ENCODE measurements around the gene DLG5.

DLG5 gene

DNA sequence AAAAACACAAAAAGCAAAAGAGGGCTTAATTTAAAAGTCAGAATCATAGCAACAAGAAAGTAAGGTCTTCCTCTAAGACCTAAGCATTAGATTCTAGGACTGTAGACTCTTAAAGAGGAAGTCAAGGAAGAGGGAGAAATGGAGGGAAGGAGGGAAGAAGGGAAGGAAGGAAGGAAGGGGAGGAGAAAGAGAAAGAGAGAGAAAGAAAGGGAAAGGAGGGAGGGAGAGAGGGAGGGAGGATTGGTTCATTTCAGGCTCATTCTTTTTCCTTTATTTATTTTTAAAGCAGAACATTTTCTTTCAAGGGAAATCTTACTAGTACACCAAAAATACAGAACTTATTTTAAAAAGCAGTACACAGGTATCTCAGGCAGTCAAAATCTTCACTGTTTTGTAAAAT, 81.1 kb downstream of the DLG5 start:
- no peaks in the 10 kb centered on the region for H3K4me1 Mint-ChIP-seq (ENCODE audit: low read depth)
- H3K4me3 Mint-ChIP-seq = no peak overlapping the region
- H3K27me3 Mint-ChIP-seq = no peaks in the 10 kb centered on the region
- no peaks in the 10 kb centered on the region for H3K36me3 Mint-ChIP-seq (ENCODE audit: low read depth)
- H3K27ac Mint-ChIP-seq = no peak overlapping the region
- no peaks in the 10 kb centered on the region for H3K9me3 Mint-ChIP-seq

DNA sequence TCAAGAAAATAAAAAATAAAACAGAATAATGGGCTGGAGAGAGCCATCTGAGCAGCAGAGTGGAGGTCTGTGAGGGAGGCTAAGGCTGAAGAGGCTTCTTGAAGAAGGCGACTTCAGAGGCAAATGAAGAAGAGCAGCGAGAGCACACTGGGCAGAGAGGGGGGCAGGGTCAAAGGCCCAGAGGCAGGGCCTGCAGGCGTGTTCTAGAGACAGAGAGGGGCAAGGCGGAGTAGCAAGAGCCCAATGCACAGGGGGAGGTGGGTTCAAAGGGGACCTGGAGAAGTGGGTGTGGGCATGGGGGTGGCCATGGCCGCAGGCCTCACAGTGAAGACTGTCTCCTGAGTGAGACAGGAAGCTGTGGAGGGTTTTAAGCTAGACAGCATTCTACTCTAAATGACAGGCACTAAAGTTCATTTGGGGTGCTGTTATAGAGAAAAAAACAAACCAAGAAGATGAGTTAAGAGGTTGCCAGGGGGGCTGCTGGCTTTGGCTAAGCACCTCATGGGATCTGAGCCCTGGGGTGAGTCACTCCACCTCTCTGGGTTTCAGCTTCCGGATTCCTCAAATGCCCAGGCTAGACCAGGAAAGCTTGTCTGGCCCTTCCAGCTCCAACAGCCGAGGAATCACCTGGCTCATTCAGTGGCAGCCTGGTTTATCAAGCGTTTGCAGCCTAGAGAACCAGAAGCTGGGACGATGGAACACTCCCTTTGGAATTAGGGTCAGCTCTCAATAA, 81.7 kb downstream of the DLG5 start:
- Mint-ChIP-seq H3K4me3 (no peak overlapping the region), H3K4me1 (ENCODE audit: low read depth) (no peaks in the 10 kb centered on the region), H3K27ac (no peak overlapping the region), H3K36me3 (ENCODE audit: low read depth) (no peaks in the 10 kb centered on the region), H3K27me3 (no peaks in the 10 kb centered on the region), H3K9me3 (no peaks in the 10 kb centered on the region)

DNA sequence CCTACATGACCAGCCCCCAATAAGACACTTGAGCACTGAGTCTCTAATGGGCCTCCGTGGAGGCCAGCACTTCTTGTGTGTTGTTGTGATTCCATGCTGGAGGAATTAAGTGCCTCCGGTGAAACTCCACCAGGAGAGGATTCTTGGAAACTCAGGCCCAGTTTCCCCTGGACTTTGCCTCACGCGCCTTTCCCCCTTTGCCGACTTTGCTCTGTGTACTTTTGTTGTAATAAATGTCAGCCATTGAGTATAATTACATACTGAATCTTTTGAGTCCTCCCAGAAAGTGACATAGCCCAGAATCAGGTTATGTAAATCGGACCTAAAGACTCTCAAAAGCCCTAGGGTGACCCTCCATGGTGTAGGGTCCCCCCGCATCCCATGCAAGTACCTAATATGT, 82.4 kb downstream of the DLG5 start:
- Mint-ChIP-seq H3K27me3 (no peaks in the 10 kb centered on the region), H3K9me3 (no peaks in the 10 kb centered on the region), H3K4me3 (no peak overlapping the region), H3K36me3 (ENCODE audit: low read depth) (no peaks in the 10 kb centered on the region), H3K27ac (no peak overlapping the region), H3K4me1 (ENCODE audit: low read depth) (no peaks in the 10 kb centered on the region)

DNA sequence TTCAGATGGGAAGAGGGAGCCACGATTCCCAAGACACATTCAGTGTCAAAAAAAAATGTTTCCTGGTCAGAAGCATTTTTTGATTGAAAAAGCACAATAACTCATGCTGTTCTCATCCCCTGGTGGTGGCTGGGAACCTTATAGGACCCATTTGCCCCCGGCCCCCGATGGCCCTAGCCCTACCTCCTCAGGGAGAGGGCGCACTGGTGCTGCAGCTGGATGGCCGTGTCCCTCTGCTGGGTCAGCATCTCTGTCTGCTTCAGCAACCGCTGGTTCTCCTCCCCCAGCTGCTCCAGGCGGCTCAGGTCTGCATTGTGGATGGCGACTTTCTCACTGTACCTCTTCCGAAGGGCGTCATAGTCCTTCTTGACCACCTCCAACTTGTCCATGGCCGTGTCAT, 83.3 kb downstream of the DLG5 start:
- Mint-ChIP-seq H3K36me3 (ENCODE audit: low read depth) (no peaks in the 10 kb centered on the region), H3K4me1 (ENCODE audit: low read depth) (no peaks in the 10 kb centered on the region), H3K9me3 (no peaks in the 10 kb centered on the region), H3K27me3 (no peaks in the 10 kb centered on the region), H3K4me3 (no peak overlapping the region), H3K27ac (no peak overlapping the region)

DNA sequence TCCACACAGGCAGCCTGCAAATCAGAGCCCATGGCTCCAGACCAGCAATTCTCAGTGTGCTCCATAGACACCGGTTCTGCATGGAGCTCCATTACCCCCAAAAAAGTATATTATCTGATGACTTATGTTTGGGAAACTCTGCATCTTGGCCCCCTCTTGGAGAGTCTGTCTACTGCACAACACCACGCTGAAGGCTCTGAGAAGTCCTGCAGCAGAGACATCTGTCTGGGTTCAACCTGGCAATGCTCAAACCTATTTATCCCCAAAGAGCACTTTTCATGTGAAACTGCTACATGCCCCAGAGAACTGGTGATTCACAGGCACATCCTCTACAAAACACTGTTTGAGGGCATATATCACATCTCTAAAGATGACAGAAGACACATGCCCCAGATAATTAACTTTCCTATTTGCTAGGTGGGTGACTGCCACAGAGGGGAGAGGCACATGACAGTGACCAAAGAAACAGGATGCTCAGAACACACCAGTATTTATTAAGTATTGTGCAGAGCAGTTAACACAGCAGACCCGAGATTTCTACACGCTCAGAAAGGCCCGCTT, 83.8 kb downstream of the DLG5 start:
- Mint-ChIP-seq H3K4me1 (ENCODE audit: low read depth) (no peaks in the 10 kb centered on the region), H3K27me3 (no peaks in the 10 kb centered on the region), H3K36me3 (ENCODE audit: low read depth) (no peaks in the 10 kb centered on the region), H3K27ac (no peak overlapping the region), H3K4me3 (no peak overlapping the region), H3K9me3 (no peaks in the 10 kb centered on the region)

DNA sequence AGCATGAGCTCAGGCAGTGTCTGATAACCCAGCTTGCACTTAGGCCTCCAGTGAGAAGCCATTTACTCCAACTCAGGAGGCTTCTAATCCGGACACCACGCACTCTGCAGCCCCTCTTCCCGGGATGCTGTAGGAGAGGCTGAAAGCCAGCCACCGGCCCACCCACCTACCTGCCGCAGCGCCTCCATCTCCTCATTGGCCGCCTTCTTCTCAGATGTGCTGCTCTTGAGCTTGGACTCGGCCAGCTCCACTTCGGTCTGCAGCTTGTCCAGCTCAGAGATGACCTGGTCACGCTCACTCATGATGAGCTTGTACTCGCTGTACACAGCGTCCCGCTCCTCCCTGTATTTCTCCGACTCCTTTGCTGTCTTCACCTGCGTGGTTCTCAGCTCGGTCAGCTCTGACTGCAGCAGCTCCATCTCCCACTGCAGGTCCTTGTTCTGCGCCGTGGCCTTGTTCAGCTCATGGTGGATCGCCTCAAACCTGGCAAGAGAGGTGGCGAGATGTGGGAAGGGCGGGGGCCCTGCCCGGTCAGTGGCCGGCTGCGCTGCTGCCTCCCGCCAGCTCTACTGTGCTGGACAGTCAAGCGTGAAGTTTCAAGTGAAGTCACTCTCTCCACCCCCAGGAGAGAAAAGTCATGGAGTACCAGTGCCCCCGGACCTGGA, 84.7 kb downstream of the DLG5 start:
- no peak overlapping the region for H3K4me3 Mint-ChIP-seq
- no peaks in the 10 kb centered on the region for H3K36me3 Mint-ChIP-seq (ENCODE audit: low read depth)
- no peaks in the 10 kb centered on the region for H3K9me3 Mint-ChIP-seq
- H3K4me1 Mint-ChIP-seq (ENCODE audit: low read depth) = peaks cover 3% of the 10 kb centered on the region
- no peak overlapping the region for H3K27ac Mint-ChIP-seq
- no peaks in the 10 kb centered on the region for H3K27me3 Mint-ChIP-seq

DNA sequence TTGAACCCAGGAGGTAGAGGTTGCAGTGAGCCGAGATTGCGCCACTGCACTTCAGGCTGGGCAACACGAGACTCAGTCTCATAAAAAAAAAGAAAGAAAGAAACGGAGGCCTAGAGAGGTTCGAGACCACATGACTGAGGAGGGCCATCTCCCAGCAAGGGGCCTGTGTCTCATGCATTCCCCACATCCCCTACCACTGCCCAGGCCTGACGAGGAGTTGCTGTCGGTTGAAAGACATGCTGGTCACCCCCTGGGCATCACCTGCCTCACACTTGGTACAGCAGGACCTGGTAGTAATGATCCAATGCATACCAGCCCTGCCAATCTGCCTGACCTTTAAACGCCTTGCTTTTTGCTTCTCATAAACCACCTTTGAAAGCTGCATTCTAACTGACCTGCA, 85.9 kb downstream of the DLG5 start:
- Mint-ChIP-seq H3K27ac (no peak overlapping the region), H3K4me1 (ENCODE audit: low read depth) (peaks cover 11% of the 10 kb centered on the region), H3K36me3 (ENCODE audit: low read depth) (no peaks in the 10 kb centered on the region), H3K9me3 (no peaks in the 10 kb centered on the region), H3K27me3 (no peaks in the 10 kb centered on the region), H3K4me3 (no peak overlapping the region)

DNA sequence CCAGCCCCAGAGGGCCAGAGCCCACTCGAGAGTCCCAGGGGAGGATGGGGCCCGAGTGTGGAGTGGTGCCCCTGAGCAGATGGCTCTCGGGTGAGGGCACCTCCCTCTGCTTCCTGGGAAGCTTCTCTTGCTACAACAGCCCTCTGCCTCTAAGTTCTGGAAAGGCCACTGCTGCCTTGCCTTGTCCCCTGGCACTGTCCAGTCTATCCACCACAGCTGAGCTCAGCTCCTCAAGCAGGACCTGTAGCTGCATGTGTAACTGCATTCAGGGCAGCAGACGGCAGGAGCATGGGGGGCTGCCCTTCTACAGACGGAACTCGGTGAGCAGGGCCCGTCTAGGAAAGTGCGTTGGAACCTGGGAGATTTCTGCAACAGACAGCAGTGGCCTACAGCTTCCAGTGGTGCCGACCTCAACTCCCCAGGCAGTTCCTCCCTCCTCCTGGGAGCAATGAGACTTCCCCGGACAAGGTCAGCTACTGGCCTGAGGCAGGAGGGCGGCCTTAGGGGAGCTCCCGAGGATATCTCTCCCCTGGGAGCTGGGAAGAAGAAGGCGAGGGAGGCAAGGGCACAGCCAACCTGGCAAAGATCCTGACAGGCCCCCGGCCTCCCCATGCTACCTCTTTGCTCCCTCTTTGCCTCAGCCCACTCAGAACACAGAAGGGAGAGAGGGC, 88.5 kb downstream of the DLG5 start:
- H3K9me3 Mint-ChIP-seq = no peaks in the 10 kb centered on the region
- H3K4me3 Mint-ChIP-seq = no peak overlapping the region
- no peaks in the 10 kb centered on the region for H3K27me3 Mint-ChIP-seq
- H3K27ac Mint-ChIP-seq = no peak overlapping the region
- H3K4me1 Mint-ChIP-seq (ENCODE audit: low read depth) = peaks cover 11% of the 10 kb centered on the region
- no peaks in the 10 kb centered on the region for H3K36me3 Mint-ChIP-seq (ENCODE audit: low read depth)

DNA sequence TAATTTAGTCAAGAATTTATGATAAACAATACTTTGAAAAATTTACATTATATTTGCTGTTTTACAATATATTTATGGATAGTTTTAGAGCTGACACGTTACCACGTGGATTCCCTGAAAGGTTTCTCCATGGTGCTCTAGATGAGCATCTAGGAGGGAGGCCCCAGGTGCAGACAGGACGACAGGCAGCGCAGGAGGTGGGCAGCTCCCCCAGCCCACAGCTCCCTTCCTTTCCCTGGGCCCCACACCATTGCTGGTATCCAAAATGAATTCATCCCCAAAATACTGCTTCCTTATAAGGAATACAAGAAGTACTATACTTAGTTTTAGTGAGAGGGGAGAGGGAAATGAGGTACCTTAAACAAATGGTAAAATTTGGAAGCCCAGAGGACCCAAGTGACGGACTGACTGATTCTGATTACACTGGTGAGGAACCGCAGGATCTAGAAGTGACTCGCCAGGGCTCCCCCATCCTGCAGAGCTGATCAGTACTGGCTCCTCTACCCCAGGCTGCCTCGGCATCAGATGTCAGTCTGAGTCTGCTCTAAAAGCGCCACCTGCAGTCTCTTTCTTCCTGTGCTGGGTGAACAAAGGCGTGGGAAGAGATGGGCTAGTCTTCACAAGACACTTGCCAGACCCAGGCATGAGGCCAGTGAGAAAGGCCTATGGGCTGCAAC, 89.2 kb downstream of the DLG5 start:
- Mint-ChIP-seq H3K27me3 (no peaks in the 10 kb centered on the region), H3K9me3 (no peaks in the 10 kb centered on the region), H3K4me3 (no peak overlapping the region), H3K27ac (no peak overlapping the region), H3K4me1 (ENCODE audit: low read depth) (peaks cover 11% of the 10 kb centered on the region), H3K36me3 (ENCODE audit: low read depth) (no peaks in the 10 kb centered on the region)

DNA sequence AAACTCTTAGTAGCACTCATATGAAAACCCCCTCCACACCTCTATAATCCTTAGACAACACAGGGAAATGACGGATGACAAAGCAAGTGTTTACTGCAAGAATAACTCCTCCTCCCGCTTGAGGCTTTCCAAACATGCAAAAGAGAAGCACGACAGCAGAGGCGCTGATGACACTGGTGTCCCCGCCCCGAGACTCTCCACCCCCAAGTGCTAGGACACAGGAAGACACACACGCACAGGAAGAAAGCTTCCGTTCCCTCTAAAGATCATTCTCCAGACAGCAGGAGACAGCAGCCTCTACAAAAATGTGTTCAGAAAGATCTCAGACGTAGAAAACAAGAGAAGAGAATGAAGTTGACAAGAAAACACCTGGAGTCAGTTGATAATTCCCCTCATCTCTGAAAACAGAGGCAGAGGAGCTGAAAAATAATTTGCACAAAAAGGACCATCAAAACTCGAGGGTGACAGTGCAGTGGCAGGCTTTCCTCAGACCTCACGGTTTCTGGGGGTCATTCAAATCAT, 90.2 kb downstream of the DLG5 start:
- Mint-ChIP-seq H3K36me3 (ENCODE audit: low read depth) (no peaks in the 10 kb centered on the region), H3K27me3 (no peaks in the 10 kb centered on the region), H3K4me3 (peak overlapping the region; percentile 42), H3K9me3 (no peaks in the 10 kb centered on the region), H3K27ac (peak overlapping the region; percentile 72), H3K4me1 (ENCODE audit: low read depth) (peaks cover 11% of the 10 kb centered on the region)

DNA sequence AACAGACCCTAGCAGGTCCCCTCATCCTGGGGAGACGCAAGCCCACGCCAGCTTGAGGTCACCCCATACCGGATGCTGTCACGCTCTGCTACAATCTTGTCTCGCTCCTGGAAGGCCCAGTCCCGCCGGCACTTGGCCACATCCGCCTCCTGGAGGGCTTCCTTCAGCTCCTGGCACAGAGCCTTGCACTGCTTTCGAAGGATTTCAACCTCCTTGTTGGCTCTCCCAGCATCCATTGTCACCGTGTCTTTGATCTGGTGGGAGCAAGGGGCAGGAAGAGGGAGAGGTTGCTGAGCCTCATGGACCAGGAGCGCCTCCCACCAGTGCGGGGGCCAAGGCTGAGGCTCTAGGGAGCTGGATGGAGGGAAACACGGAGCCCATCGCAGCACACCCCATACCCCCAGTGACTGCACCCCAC, 90.9 kb downstream of the DLG5 start:
- Mint-ChIP-seq H3K27ac (no peak overlapping the region), H3K27me3 (no peaks in the 10 kb centered on the region), H3K9me3 (no peaks in the 10 kb centered on the region), H3K36me3 (ENCODE audit: low read depth) (no peaks in the 10 kb centered on the region), H3K4me3 (no peak overlapping the region), H3K4me1 (ENCODE audit: low read depth) (peaks cover 11% of the 10 kb centered on the region)

DNA sequence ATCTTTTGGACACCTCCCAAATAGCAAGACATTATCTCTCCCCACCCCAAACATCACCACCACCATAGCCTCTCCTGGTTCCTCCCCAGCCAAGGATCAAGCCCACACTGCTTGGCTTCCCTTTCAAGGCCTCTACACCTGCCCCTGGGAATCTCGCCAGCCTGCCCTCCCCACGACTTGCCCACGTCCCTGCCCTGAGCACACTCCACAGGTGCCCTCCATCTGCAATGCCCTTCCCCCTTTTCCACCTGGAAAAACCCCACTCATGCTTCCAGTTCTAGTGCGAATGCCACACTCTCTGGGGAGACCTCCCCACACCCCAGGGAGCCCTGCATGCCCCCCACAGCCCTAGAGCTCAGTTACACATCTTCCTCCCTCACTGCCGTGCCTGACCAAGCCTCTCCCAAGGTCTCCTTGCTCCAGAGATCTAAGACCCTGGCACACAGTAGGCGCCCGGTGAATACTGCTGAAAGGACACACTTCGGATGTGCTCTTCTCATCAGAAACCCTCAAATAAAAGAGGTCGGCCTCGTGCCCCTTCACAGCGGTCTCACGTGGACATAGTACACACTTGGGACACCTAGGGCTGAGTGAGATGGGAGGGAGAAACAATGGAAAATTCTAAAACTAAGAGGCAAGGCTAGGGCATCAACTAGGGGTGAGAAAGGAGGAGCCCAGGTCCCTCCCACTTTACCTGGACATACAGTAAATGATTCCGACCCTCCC, 91.4 kb downstream of the DLG5 start:
- no peak overlapping the region for H3K4me3 Mint-ChIP-seq
- H3K27me3 Mint-ChIP-seq = no peaks in the 10 kb centered on the region
- H3K4me1 Mint-ChIP-seq (ENCODE audit: low read depth) = peaks cover 11% of the 10 kb centered on the region
- no peaks in the 10 kb centered on the region for H3K36me3 Mint-ChIP-seq (ENCODE audit: low read depth)
- H3K9me3 Mint-ChIP-seq = no peaks in the 10 kb centered on the region
- no peak overlapping the region for H3K27ac Mint-ChIP-seq

DNA sequence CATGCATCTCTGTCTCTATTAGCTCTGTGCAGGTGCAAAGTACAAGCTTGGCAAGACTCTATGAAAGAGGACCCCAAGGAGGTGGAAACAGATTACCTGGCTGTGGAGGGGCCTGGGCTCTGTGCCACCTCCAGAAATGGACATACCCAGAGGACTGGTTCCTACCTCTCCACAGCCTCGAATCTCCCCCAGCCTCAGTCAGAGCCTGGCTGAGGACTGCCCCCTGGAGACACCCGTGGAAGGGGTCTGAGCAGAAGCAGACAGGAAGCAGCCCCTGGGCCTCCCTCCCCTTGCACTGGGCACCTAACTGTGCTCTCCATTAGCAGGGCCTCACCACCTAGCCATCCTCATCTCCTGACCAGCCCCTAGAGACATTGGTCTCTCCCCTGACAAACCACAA, 92.0 kb downstream of the DLG5 start:
- Mint-ChIP-seq H3K4me3 (no peak overlapping the region), H3K4me1 (ENCODE audit: low read depth) (peaks cover 11% of the 10 kb centered on the region), H3K27ac (no peak overlapping the region), H3K9me3 (no peaks in the 10 kb centered on the region), H3K36me3 (ENCODE audit: low read depth) (no peaks in the 10 kb centered on the region), H3K27me3 (no peaks in the 10 kb centered on the region)

DNA sequence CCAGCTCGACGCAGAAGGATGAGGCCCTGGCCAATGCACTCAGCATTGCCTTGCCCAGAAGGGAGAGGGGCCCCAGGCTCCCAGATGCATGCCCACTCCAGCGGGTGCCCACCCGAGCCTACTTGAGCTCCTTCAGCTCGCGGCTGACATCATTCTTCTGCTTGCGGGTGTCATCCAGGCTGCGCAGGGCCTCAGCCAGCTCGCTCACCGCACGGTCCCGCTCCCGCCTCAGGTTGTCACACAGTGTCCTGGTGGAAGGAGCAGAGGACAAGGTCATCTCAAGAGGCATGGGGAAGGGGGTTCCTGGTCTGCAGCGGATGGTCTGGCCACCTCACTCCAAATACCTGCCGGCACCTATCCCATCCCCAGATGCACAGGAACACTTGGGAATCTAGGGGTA, 92.8 kb downstream of the DLG5 start:
- Mint-ChIP-seq H3K4me3 (no peak overlapping the region), H3K36me3 (ENCODE audit: low read depth) (no peaks in the 10 kb centered on the region), H3K4me1 (ENCODE audit: low read depth) (peaks cover 11% of the 10 kb centered on the region), H3K27me3 (no peaks in the 10 kb centered on the region), H3K27ac (no peak overlapping the region), H3K9me3 (no peaks in the 10 kb centered on the region)

Measured in stimulated activated naive CD8-positive, alpha-beta T cell treated with anti-CD3 and anti-CD28 coated beads, Interleukin-15, Interleukin-2, amounts not matched to agents 100 ng/mL and 50 ng/mL, for 24 hours (primary cell).